ENCODE measurements around the gene CXCR4. TPM values are rescaled to one million over a fixed set of nuclear protein-coding genes. Genes with fewer than 3 reads are reported as not detected.

The CXCR4 gene
- polyA plus RNA-seq, 1 experiment = 0.05 TPM

DNA sequence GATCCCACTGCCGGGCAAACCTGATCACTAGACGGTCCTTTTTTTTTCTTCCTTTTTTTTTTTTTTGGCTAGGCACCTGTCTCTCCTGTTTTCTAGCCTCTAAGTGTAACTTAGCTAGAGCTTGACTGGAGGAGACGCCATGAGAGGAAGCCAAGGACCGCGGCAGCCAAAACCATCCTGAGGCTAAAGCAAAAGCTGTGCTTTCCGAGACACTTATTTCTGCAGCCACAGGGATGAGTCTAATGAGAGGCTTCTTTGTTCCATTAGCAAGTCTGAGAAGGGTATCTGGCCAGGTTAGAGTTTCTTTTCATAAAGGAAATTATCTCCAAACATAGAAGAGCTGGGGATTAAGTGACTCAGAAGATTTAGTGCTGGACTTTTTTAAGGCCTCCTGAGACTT is 7.3 kb upstream of the CXCR4 start:
- Histone ChIP-seq H3K27me3 (ENCODE audit: control insufficient read depth, insufficient read depth, low read length) (peaks cover 3% of the 10 kb centered on the region; the same call in 1 of the 2 replicates), H3K4me3 (ENCODE audit: low read depth, low read length) (no peak overlapping the region), H3K36me3 (ENCODE audit: control insufficient read depth, insufficient read depth, low read length) (no peaks in the 10 kb centered on the region)
- no peak for DNase-seq (ENCODE audit: low read depth)
- POLR2A ChIA-PET = no interaction called here
- no peak for TF ChIP-seq CTCF (IDR thresholded peaks at IDR 0.05; ENCODE audit: insufficient read depth, low read depth, low read length)
- CTCF ChIA-PET = no interaction called here

DNA sequence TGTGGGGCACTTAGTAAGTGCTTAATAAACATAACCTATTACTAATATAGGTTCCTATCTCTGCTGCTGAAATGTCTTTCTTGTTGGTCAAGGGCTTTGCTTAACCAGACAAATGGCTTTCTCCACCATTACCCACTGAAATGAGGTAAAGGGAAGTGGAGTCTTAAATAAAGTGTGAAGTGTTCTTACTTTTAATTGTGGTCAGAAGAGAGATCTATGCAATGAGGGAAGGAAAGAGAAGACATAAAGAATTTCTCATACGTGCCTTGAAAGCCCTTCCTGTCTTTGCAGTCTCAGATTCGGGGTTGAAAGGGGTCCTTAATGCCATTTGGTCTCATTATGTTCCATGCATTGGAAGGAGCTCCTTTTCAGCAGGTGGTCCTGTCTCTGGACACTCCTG is 6.9 kb upstream of the CXCR4 start:
- Histone ChIP-seq H3K27me3 (ENCODE audit: control insufficient read depth, insufficient read depth, low read length) (peaks cover 6% of the 10 kb centered on the region), H3K4me3 (ENCODE audit: low read depth, low read length) (no peak overlapping the region), H3K36me3 (ENCODE audit: control insufficient read depth, insufficient read depth, low read length) (no peaks in the 10 kb centered on the region)
- TF ChIP-seq CTCF (IDR thresholded peaks at IDR 0.05; ENCODE audit: insufficient read depth, low read depth, low read length) = no peak
- ChIA-PET CTCF (no interaction called here), POLR2A (no interaction called here)
- no peak for DNase-seq (ENCODE audit: low read depth)

- ChIA-PET CTCF (no interaction called here), POLR2A (no interaction called here)
- no peak for TF ChIP-seq CTCF (IDR thresholded peaks at IDR 0.05; ENCODE audit: insufficient read depth, low read depth, low read length)
- Histone ChIP-seq H3K4me3 (ENCODE audit: low read depth, low read length) (no peak overlapping the region), H3K27me3 (ENCODE audit: control insufficient read depth, insufficient read depth, low read length) (peaks cover 17% of the 10 kb centered on the region), H3K36me3 (ENCODE audit: control insufficient read depth, insufficient read depth, low read length) (no peaks in the 10 kb centered on the region)
- no peak for DNase-seq (ENCODE audit: low read depth)
Observed at GRCh38 chr2:136122661-136123060, 4.7 kb upstream of the CXCR4 start.

GRCh38 chr2:136121204-136121910 is 3.4 kb upstream of the CXCR4 start:
- ChIA-PET CTCF (no interaction called here), POLR2A (no interaction called here)
- TF ChIP-seq CTCF (IDR thresholded peaks at IDR 0.05; ENCODE audit: insufficient read depth, low read depth, low read length) = no peak
- no peak for DNase-seq (ENCODE audit: low read depth)
- Histone ChIP-seq H3K36me3 (ENCODE audit: control insufficient read depth, insufficient read depth, low read length) (no peaks in the 10 kb centered on the region), H3K4me3 (ENCODE audit: low read depth, low read length) (no peak overlapping the region), H3K27me3 (ENCODE audit: control insufficient read depth, insufficient read depth, low read length) (peaks cover 26% of the 10 kb centered on the region)

- DNase-seq (ENCODE audit: low read depth) = no peak
- peaks cover 31% of the 10 kb centered on the region for H3K27me3 ChIP-seq (ENCODE audit: control insufficient read depth, insufficient read depth, low read length)
- POLR2A ChIA-PET = no interaction called here
- no peaks in the 10 kb centered on the region for H3K36me3 ChIP-seq (ENCODE audit: control insufficient read depth, insufficient read depth, low read length)
- TF ChIP-seq CTCF (IDR thresholded peaks at IDR 0.05; ENCODE audit: insufficient read depth, low read depth, low read length) = no peak
- no peak overlapping the region for H3K4me3 ChIP-seq (ENCODE audit: low read depth, low read length)
- CTCF ChIA-PET = no interaction called here
Observed at GRCh38 chr2:136119717-136120675, 2.0 kb upstream of the CXCR4 start.

Data from BJ (cell line).